GM10266 (cell line): ENCODE data around the gene KMO.

ENCODE experiments used
- DNase-seq: peaks from one replicate; pipeline ENCODE4 v3.0.0; 2012; ENCODE audit errors: extremely low spot score
- CTCF ChIP-seq: IDR thresholded peaks from 2 replicates; pipeline ENCODE4 v1.5.1; 2012; ENCODE audit warnings: mild to moderate bottlenecking, low read depth; ENCODE audit not compliant: control insufficient read depth, insufficient read depth; ENCODE audit errors: missing control alignments

Gene KMO

GRCh38 chr1:241521718-241522117 lies 10.5 kb upstream of the KMO start:
- no peak for DNase-seq
- no peak for TF ChIP-seq CTCF

GRCh38 chr1:241525026-241525425 lies 7.2 kb upstream of the KMO start:
- TF ChIP-seq CTCF = no peak
- DNase-seq = no peak

- TF ChIP-seq CTCF = no peak
- no peak for DNase-seq
Observed at GRCh38 chr1:241527146-241527545, 5.0 kb upstream of the KMO start.

GRCh38 chr1:241531195-241532161 lies 700 bp upstream of the KMO start:
- peak; percentile 46 for TF ChIP-seq CTCF
- peak; percentile 22 for DNase-seq

GRCh38 chr1:241532864-241533263 lies 686 bp downstream of the KMO start:
- DNase-seq = peak; percentile 14
- no peak for TF ChIP-seq CTCF

- TF ChIP-seq CTCF = no peak
- no peak for DNase-seq
Observed at GRCh38 chr1:241533326-241534115, 1.3 kb downstream of the KMO start.
